NB4 (cell line): ENCODE data around the gene HOOK2.
"Not testable (repeated sequence)": the region's sequence is repeated elsewhere in the genome, so short reads cannot be mapped to it uniquely, and the experiment has no call there.

Experiments
- DNase-seq: peaks from one replicate; pipeline ENCODE4 v3.0.0; 2010; ENCODE audit warnings: low read depth
- H3K4me3 ChIP-seq: one replicate; pipeline ENCODE4 v1.5.1; 2011; ENCODE audit warnings: mild to moderate bottlenecking, low read depth, low read length, moderate library complexity
- MYC ChIP-seq: IDR thresholded peaks from 2 replicates; pipeline ENCODE4 v1.6.1; 2011; ENCODE audit warnings: low read depth, low read length
- POLR2A ChIP-seq: IDR thresholded peaks from 2 replicates; pipeline ENCODE4 v1.6.1; 2011; ENCODE audit warnings: mild to moderate bottlenecking; ENCODE audit not compliant: insufficient read length; ENCODE audit errors: extremely low read depth
- TF ChIP-seq, protein P1 (sequence below): IDR thresholded peaks from one replicate; pipeline ENCODE4 v1.5.1; 2012; ENCODE audit warnings: low read depth, low read length
- TF ChIP-seq, protein P2 (sequence below): IDR thresholded peaks from 2 replicates; pipeline ENCODE4 v1.6.1; 2011; ENCODE audit warnings: low read depth, low read length

HOOK2 gene, protein sequence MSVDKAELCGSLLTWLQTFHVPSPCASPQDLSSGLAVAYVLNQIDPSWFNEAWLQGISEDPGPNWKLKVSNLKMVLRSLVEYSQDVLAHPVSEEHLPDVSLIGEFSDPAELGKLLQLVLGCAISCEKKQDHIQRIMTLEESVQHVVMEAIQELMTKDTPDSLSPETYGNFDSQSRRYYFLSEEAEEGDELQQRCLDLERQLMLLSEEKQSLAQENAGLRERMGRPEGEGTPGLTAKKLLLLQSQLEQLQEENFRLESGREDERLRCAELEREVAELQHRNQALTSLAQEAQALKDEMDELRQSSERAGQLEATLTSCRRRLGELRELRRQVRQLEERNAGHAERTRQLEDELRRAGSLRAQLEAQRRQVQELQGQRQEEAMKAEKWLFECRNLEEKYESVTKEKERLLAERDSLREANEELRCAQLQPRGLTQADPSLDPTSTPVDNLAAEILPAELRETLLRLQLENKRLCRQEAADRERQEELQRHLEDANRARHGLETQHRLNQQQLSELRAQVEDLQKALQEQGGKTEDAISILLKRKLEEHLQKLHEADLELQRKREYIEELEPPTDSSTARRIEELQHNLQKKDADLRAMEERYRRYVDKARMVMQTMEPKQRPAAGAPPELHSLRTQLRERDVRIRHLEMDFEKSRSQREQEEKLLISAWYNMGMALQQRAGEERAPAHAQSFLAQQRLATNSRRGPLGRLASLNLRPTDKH

DNA sequence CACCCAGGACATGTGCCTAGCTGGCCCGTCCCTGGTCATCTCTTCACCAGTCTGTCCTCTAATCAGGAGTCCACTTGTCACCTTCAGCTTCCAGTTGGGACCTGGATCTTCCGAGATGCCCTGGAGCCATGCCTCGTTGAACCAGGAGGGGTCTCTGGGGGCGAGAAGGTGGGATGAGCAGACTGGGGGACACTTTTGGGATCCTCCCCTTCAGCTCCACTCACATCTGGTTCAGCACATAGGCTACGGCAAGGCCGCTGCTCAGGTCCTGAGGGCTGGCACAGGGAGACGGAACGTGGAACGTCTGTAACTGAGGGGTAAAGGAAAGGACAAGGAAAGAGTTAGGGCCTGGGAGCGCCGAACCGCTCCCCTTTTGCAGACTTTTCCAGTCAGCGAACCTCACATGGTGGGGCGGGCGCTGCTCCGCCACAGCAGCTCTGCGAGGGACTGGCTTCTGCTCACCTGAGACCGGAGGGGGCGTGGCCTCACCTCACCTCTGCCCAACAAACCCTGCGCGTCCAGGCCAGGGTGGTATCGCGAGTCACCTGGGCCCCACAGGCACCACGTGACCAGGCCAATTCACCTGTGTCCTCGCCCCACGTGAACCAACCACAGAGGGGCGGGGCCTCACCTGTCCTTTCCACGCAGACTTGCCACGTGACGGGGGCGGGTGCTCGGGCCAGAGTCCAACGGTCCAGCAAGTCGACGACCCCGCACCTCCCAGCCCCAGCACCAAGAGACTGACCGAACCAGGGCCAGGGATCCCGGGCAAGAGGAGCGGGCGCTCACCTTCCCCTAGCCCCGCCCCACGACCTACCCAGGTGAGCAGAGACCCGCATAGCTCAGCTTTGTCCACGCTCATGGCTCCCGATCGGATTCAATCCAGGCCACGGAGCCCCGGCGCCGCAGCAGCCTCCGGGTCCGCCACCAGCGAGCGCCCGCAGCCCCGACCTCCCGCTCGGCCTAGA is at the start of gene HOOK2:
TSS of gene HOOK2 (minus strand) at position 965 of the 968 bp plus-strand sequence. CDS start at position 862, 103 bp downstream.
- DNase-seq: no peak
- peak within 1 kb of the TSS; percentile 46 for H3K4me3 ChIP-seq
- TF ChIP-seq POLR2A: no peak
- TF ChIP-seq, protein P1, sequence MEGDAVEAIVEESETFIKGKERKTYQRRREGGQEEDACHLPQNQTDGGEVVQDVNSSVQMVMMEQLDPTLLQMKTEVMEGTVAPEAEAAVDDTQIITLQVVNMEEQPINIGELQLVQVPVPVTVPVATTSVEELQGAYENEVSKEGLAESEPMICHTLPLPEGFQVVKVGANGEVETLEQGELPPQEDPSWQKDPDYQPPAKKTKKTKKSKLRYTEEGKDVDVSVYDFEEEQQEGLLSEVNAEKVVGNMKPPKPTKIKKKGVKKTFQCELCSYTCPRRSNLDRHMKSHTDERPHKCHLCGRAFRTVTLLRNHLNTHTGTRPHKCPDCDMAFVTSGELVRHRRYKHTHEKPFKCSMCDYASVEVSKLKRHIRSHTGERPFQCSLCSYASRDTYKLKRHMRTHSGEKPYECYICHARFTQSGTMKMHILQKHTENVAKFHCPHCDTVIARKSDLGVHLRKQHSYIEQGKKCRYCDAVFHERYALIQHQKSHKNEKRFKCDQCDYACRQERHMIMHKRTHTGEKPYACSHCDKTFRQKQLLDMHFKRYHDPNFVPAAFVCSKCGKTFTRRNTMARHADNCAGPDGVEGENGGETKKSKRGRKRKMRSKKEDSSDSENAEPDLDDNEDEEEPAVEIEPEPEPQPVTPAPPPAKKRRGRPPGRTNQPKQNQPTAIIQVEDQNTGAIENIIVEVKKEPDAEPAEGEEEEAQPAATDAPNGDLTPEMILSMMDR: no peak
- TF ChIP-seq, protein P2, sequence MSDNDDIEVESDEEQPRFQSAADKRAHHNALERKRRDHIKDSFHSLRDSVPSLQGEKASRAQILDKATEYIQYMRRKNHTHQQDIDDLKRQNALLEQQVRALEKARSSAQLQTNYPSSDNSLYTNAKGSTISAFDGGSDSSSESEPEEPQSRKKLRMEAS: no peak
- TF ChIP-seq MYC: no peak

DNA sequence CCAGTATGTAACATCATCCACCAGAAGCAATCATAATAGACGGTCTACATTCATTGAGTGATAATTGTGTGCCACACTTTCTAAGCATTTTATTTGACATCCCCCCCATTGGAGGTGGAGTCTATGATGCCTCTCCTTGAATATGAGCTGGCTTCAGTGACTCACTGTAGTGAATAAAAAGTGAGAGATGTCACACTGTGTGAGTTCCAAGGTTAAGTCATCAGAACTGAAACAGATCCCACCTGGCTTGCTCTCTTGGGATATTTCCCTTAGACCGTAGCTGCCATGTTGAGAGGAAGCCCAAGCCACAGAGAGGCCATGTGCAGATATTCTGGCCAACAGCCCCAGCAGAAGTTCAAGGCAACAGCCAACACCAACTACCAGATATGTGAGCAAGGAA is 46.4 kb upstream of the HOOK2 start:
- TF ChIP-seq MYC: no peak
- DNase-seq: no peak

DNA sequence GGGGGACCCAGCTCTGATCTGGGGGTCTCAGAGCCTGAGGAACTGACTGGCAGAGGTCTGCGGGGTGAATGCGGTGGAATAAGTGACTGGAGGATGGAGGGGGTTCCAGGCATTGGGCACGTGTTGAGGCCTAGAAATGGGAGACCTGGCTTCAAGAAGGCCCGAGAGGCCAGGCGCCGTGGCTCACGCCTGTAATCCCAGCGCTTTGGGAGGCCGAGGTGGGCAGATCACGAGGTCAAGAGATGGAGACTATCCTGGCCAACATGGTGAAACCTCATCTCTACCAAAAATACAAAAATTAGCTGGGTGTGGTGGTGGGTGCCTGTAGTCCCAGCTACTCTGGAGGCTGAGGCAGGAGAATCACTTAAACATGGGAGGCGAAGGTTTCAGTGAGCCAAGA is 42.5 kb upstream of the HOOK2 start:
- not testable (repeated sequence) for DNase-seq, H3K4me3 ChIP-seq

More for the DNA sequence above, 46.4 kb upstream of the HOOK2 start:
- H3K4me3 ChIP-seq: no peak overlapping the region

DNA sequence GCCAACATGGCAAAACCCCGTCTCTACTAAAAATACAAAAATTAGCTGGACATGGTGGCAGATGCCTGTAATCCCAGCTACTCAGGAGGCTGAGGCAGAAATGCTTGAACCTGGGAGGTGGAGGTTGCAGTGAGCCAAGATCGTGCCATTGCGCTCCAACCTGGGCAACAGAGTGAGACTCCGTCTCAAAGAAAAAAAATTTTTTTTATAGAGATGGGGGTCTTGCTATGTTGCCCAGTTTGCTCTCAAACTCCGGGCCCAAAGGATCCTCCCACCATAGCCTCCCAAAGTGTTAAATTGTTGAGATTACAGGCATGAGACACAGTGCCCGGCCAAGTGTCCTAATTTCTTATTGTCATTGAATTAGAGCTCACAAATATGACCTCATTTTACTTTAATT is 41.8 kb upstream of the HOOK2 start:
- H3K4me3 ChIP-seq: not testable (repeated sequence)

DNA sequence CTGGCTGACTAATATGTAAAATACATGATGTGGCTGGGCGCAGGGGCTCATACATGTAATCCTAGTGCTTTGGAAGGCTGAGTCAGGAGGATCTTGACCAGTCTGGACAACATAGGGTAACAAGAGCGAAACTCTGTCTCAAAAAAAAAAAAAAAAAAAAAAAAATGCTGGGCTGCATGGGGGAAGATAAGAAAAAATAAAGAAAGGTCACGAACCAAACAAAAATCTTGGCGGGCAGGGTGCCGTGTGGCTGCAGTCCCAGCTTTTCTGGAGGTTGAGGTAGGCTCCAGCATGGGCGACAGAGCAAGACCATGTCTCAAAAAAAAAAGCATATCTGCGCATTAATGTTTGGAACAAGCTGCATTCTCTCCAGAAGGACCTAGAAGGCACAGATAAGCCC is 39.7 kb upstream of the HOOK2 start:
- TF ChIP-seq MYC: no peak
- TF ChIP-seq, protein P1: no peak
- TF ChIP-seq POLR2A: no peak
- TF ChIP-seq, protein P2: no peak
- H3K4me3 ChIP-seq: no peak overlapping the region
- DNase-seq: no peak

More for the DNA sequence above, 41.8 kb upstream of the HOOK2 start:
- DNase-seq: not testable (repeated sequence)

DNA sequence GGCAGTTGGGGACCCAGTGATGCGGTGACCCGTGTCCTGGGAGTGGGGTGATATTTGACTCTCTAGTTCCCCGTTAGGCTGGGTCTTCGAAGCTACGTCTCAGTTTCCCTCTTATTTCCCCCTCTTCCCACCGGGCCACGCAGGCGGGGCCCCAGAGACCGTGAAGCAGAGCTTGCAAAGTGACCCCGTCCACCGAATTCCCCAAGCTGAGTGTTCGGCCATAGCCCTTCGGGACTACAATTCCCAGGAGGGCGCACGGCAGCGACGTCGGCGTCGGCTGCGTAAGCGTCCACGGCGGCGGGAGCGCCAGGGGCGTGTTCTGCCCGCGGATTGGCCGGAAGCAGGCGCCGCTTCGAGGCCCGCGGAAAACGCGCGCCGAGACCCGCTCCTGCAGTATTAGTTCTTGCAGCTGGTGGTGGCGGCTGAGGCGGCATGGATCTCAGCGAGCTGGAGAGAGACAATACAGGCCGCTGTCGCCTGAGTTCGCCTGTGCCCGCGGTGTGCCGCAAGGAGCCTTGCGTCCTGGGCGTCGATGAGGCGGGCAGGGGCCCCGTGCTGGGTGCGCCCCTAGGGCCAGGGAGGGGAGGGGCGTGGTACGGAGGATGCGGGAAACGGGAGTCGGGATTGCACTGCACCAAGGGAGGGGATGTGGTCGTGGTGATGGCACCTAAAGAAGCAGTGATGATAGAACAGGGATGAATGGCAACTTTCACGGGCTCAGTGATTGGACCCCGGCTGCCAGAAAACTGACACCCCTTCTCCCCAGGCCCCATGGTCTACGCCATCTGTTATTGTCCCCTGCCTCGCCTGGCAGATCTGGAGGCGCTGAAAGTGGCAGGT is 31.1 kb upstream of the HOOK2 start, which contains the start of gene RNASEH2A:
TSS of gene RNASEH2A (plus strand) at position 343 of the 840 bp plus-strand sequence. CDS start at position 433, 90 bp downstream.
- TF ChIP-seq MYC (0 out of 2 replicates have a peak, but pooled peaks have one; percentile 31), POLR2A (peak; percentile 79)
- TF ChIP-seq, protein P2: no peak
- TF ChIP-seq, protein P1: no peak
- peak within 1 kb of the TSS; percentile 86 for H3K4me3 ChIP-seq
- peak; percentile 94 for DNase-seq

DNA sequence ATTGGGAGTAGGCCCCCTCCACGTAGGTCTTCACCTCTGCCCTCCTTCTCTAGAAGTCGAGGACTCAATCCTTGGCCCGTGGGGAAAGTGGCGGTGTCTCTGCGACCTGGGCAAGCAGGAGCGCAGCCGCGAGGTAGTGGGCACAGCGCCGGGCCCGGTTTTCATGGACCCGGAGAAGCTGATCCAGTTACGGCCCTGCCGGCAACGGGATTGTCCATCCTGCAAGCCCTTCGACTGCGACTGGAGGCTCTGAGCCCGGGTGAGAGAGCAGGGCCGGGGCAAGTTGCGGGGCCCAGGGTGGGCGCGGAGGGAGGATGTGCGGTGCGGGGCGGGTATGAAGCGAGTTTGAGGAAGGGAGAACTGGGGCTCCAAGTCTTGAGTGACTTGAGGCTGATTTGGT is 28.7 kb upstream of the HOOK2 start:
- TF ChIP-seq MYC (no peak), POLR2A (no peak)
- TF ChIP-seq, protein P2: no peak
- TF ChIP-seq, protein P1: no peak
- no peak for DNase-seq
- H3K4me3 ChIP-seq: no peak overlapping the region
